PC-9 (cell line): Measurements from ENCODE around the gene CD48.

Source experiments
- CTCF ChIP-seq: fragments of 200-600 bp; sonication (generic); conservative IDR thresholded peaks from 2 replicates; pipeline ENCODE4 v1.6.1; 2017; ENCODE audit warnings: mixed run types, antibody characterized with exemption, mild to moderate bottlenecking, moderate library complexity
- EZH2 ChIP-seq: fragments of 200-600 bp; sonication (generic); IDR thresholded peaks from 2 replicates; pipeline ENCODE4 v1.8.0; 2017; ENCODE audit warnings: antibody characterized with exemption, low read depth

GRCh38 chr1:160630523-160631451 lies 80.8 kb downstream of the CD48 start:
- TF ChIP-seq CTCF (no peak), EZH2 (no peak)
